Smooth muscle cell of the brain vasculature (primary cell): ENCODE measurements around the gene ANKDD1A.

Source experiments
- DNase-seq: peaks from one replicate; pipeline ENCODE4 v3.0.0-alpha.2; 2012; ENCODE audit warnings: low read depth, low spot score

ANKDD1A gene

DNA sequence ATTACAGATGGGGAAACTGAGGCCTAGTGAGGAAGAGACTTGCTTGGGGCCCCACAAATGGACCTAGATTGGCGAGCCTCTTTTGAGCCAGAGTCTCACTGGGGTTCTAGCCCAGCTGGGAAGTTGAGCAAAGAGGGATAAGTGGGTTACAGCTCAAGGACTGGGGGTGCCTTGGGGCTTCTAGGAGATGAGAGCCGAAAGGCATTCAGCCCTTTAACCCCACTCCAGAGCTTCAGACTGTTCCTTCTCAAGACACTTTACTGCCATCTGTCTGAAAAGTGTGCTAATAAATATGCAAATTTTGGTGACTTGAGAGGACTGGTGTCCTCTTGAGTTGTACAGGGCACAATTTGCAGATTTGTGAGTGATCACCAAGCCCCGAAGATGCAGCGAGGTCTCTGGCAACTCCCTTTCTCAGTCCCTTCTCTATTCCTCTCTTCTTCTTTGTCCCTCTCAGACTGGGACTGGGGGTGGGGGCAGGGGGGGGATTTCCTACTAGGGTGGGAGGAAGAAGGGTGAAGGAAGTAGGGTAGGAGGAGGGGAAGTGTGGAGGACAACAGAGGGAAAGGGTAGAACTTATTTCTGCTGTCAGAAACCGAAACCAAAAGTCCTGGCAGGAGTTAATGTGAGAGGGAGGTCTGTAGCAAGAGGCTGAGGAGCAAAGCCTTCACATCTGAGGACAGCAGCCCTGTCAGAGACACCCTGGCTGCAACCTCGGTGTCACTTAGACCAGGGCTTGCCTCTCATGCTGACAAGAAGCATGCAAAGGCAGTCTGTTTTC, 16.2 kb upstream of the ANKDD1A start:
- no peak for DNase-seq

DNA sequence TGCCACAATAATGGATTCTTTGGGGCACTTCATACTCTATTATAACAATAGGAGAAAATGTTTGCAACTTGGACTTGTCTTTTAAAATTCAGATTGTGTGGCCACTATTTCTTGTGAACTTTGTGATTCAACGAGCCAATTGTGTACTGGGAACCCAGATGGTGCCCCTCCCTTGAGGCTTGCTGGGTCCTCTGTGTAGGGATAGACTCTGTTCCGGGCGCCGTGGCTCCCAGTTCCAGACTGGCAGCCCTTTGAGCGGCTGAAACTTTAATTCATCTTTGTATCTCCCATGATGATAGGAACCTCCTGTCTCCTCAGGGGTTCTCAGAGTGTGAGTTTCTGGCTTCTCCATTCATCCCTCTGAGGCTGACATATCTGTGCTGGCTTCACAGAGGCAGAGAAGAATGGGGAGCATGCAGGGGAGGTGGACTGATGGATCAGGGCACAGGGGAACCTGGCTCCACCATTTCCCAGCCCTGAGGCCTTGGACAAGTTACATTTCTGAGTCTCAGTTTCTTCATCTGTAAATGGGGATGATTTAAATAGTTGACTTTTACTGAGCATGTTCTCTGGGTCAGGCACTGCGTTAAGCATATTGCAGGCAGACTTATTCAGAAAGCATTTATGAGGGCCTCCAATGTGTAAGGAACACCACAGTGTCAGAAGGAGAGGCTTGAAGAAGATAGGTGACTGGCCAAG, 15.2 kb upstream of the ANKDD1A start:
- no peak for DNase-seq

DNA sequence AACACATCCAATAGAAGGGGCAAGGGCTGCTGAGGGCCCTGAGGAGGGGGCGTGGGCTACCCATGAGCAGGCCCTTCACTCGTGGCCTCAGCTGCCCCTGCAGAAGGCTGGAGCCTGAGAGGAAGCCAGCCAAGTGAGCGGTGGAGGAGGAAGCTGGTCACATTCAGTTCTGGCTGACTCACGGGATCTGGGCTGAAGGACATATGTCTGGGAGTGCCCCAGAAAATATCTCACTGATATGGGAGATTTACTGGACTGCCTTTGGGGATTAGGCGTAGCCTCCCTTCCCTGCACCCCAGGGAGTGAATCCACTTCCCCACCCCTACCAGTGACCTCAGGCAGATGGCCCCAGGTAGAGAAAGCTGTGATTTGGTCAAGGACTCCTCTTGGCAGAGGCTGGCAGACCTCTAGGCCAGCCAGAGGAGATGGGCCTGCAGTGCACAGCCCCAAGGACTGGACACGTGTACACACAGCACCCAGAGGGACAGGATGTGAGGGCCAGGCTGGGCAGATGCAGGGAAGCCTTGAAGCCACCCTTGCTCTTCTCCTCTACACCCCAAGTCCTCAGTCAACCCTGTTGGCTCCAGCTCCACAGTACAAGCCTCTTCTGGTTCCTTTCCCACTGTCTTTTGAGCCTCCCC, 14.2 kb upstream of the ANKDD1A start:
- no peak for DNase-seq

DNA sequence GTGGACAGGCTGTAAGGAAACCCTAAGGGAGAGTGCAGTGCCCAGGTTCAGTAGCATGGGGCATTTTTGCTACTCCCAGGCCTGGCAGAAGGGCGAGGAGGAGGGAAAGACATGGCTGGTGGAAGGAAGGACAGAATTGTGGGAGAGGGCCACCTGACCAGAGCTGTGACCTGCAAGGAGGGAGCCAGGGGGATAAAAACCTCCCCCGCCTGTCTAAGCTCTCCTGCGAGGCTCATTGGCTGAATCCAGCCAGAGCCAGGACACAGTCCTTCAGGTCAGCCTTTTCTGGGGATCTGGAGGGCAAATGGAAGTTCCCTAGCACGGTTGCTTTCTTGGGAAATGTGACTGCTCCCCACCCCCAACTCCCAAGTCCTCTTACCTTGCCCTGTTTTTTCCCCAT, 13.3 kb upstream of the ANKDD1A start:
- no peak for DNase-seq

DNA sequence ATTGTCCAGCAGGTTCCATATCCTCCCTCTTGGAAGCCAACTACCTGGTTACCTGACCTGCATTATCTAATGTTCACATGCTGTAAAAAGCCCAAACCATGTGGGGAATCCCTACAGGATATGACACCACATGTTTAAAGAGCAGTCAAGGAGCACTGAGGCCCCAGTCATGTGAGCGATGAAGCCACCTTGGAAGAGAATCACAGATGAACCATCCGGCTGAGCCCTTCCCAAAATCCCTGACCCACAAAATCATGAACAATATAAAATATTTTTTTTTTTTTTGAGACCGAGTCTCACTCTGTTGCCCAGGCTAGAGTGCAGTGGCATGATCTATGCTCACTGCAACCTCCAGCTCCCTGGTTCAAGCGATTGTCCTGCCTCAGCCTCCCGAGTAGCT, 10.6 kb upstream of the ANKDD1A start:
- no peak for DNase-seq

DNA sequence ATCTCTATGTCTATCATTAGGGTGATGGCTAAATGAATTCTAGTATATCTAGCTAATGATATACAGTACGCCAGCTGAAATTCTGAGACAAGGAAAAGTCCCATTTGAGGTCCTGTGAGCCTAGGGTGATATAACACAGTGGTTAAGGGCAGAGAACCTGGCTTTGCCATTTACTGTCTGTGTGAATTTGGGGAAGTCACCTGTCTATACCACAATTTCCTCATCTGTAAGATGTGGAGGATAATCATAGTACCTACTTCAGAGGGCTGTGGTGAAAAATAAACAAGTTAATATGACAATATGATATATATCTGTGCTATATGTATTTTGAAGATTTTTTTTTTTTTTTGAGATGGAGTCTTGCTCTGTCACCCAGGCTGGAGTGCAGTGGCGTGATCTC, 9.8 kb upstream of the ANKDD1A start:
- DNase-seq: no peak

DNA sequence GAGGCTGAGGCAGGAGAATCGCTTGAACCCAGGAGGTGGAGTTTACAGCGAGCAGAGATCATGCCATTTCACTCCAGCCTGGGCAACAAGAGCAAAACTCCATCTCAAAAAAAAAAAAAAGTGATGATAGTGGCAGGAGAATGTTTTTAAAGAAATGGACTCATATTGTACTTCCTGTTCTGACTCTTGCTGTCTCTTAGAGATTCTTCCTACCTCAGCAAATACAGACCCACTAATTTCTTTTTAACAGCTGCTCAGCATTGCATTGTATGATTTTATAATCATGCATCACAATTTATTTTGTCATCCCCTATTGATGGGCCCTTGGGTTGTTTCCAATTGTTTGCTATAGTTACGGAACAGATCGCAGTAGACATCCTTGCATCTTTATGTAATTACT, 8.8 kb upstream of the ANKDD1A start:
- no peak for DNase-seq

DNA sequence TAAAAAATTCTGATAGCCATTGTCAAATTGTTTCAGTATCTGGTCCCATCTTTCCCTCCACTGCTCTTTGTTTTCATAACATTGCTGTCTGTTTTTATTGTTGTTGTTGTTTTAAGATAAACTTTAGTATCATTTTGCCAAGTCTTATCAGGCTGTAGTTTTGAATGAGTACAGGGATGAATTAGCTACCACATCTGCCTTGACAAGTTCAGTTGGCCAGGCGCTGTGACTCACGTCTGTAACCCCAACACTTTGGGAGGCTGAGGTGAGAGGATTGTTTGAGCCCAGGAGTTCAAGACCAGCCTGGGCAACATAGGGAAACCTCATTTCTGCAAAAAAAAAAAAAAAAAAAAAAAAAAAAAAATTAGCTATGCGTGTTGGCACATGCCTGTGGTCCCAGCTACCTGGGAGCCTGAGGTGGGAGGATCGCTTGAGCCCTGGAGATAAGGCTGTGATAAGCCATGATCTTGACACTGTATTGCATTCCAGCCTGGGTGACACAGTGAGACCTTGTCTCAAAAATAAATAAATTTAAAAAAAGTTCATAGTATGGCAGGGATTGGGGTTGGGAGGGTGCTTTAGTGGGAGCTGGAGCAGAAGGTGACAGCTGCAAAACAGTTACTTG, 8.3 kb upstream of the ANKDD1A start:
- DNase-seq: no peak

DNA sequence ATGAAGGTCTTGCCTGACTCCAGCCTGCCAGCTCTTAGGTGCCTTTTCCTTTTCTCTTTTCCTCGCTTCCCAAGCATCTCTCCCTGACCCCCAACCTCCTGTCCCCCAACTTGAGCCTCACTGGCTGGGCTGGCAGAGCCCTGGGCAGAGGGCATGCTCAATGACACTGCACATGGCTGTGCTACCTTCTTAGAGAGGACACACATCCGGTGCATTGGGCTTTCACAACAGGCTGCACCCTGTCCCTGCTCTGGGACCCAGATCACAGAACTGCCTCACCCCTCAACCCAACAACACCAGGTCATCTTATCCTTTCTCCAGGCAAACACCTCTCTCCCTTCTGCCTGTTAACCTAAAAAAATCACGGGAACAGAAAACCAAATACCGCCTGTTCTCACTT, 7.5 kb upstream of the ANKDD1A start:
- DNase-seq: no peak

DNA sequence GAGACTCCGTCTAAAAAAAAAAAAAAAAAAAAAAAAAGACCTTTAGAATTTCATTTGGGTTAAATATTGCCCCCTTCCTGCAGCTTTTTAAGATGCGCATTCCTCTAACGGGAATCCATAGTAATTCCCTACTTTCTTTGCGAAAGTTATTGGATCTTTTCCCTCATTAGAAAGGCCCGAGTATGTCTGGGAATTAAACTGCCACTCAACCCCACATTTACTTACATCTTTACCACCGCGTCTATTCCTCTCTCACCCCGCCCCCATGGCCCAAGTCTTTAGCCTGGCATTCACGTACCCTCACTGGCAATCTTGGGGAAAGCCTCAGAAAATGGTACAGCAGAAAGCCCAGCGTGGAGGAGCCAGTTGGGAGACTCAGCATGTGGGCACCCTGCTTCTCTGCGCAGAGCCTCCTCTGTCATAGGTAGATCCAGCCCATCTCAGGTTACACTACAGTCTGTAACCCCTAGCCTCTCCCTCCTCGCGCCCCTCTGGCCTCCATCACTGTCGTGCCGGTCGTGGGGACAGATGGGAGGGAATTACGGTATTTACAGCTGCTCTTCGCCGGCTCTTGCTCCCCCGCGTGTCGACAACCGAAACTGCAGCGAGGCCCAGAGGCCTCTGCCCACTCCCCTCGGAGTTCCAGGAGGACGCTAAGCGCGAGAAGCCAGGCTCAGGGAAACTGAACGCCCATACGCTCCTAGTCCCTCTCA, 6.4 kb upstream of the ANKDD1A start:
- DNase-seq: no peak

DNA sequence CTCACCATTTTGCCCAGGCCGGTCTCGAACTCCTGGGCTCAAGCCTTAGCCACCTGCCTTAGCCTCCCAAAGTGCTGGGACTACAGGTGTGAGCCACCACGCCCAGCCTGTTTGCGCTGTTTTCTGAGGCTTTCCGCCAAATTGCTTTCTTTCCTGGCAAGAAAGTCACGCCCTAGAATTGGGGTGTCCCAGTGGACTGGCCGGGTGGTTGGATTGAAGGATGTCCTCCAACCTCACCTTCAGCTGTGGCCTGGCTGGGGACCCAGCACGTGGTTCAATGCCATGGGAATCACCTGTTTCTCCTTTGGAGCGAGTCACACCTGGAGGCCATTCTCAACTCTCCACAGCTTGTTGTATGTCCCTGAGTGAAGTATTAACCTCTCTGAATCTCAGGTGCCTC, 5.8 kb upstream of the ANKDD1A start:
- DNase-seq: no peak

DNA sequence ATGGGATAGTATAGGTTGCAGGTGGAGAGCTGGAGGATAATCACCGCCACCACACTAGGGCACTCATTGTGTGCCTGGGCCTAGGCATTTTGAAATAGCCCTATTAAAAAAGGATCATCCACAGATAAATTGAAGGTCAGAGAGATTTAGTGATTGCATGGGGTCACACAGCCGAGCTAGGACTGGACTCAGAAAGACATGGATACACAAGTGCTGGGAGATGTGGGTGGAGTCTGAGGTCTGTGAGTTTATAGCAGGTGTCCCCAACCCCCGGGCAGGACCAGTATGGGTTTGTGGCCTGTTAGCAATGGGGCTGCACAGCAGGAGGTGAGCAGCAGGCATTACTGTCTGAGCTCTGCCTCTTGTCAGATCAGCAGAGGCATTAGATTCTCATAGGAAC, 5.3 kb upstream of the ANKDD1A start:
- DNase-seq: no peak

DNA sequence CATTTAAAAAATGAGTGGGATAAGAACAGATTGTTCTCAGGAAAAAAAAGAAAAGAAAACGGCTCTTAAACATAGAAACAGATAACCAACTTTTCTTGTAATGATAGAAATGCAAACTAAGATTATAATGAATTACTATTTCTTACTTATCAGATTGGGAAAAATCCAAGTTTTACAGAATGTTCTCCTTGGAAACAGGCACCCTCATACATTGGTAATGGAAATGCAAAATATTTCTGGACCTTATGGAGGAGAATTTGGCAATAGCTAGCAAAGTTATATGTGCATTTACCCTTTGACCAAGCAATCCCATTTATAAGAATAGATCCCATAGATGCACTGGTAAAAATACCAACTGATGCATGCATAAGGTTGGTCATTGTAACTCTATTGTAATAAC, 3.7 kb upstream of the ANKDD1A start:
- no peak for DNase-seq

DNA sequence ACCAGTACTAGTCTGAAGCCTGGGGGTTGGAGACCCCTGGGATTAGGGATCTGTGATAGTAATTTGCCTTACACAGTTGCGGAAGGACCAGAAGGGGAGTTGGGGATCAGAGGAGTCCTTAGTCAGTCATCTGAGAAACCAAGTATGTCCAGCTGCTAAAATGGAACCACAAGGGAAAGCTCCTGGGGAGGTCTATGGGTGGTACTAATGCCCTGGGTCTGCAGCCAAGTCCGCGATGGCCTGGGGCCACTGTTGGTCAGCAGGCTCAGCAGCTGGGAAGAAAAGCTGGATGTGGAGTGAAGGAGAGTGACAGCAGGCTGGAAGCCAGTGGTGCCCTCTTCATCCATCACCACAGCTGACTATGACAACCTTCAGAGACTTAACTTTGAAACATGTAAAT, 2.2 kb upstream of the ANKDD1A start:
- DNase-seq: no peak

DNA sequence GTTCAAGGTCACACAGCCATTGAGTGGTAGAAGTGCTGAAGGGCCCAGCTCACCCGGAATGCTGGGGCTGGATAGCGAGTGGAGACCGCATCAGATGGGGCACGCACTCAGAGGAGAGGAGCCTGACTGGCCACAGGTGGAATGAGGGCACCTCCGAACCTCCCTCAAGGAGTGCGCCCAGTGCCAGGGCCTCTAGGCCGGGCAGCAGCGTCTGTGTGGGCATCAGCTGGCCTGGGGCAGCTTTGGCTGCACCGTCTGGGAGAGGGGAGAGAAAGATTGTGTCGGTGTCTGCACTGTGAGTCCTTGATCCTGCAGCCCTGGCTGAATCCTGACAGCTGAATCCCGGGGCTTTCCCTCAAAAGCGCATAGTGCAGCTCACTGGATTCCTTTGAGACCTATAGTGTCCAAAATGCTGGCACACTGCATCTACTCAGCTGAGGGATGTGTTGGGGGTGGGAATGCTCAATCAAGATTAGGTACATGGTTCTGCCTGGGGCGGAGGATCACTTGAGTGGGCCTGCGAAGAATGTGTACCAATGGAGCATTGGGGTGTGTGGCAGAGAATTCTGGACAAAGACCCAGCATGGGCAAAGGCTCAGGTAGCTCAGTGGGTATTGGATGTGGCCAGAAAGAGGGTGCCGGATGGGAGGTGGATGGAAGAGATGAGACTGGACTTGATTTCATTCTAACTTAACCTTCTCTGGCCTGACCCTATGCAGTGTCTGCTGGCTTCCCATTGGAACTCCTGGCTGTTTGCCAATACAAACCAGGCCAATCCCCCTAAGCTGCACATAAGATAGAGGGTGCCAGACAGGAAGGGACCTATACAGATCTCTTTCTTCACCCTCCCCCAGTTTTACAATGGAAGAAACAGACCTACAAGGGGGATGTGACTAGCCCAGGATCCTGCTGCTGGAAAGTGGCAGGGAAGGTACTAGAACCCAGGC, 950 bp downstream of the ANKDD1A start:
- no peak for DNase-seq

DNA sequence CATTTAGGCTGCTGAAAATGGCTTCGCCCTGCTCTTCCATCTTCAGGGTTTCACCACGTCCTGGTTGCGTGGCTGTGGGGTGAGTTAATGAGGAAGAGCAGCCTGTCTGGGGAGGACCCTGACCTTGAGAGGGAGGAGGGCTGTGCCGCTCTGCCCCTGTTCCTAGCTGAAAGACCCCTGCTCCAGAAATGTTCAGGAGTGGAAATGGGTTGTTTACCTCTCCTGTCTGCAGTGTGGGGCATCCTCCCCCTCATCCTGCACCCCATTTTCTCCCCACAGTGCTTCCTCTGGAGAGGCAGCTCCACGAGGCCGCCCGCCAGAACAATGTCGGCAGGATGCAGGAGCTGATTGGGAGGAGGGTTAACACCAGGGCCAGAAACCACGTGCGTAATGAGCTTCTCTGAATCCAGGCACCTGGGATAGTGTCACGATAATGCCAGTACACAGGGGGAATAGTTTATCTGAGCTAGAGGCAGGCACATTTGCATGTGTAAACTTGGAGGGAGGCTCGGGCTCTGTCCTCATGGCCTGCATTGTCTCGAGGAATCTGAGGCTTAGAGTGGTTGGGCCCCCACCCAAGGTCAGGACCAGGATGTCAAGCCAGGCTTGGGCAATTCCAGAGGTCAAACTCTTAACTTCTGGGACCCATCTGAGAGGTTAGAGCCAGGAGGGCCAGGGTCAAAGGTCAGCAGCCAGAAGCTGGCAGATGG, 4.0 kb downstream of the ANKDD1A start:
- DNase-seq: no peak

DNA sequence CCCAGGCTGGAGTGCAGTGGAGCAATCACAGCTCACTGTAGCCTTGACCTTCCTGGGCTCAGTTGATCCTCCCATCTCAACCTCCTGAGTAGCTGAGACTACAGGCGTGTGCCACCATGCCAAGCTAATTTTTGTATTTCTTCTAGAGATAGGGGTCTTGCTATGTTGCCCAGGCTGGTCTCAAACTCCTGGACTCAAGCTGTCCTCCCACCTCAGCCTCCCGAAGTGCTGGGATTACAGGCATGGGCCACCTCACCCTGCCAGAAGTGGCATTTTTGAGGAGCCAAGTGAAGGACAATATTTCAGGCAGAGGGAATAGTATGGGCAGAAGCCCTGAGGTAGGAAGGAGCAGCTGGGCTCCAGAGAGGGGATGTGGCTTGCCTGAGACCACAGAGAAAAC, 4.7 kb downstream of the ANKDD1A start:
- no peak for DNase-seq

DNA sequence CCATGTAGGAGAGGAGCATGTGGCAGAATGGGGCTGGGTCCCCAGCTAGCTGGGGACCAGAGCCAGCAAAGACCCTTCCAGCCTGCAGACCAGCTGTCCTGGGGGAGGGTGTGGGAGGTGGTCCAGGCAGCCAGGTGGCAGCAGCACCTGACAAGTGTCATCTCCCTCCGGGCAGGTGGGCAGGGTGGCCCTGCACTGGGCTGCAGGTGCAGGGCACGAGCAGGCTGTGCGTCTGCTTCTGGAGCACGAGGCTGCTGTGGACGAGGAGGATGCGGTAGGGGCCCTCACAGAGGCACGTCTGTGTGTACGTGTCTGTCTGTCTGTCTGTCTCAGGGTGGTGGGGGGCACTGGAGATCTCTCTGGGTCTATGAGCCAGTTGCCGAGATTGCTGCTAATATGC, 5.5 kb downstream of the ANKDD1A start:
- DNase-seq: no peak

DNA sequence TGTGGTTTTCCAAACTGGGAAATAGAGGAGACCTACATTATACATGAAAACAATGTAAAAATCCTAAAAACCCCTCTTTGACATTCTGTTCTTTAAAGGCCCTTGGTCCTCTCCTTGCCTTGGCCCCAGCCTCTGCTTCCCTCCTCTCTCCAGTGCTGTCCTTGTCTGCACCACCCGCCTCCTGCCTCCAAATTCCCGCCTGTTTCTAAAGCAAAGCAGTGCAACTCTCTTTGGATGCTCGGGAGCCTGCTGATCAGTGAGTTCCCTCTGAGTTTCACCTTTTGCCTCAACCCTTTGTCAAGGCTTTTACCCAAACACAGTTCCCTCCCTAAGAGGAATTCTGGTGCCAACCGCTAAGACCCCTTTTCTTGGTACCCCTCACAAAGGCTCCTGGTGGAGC, 8.0 kb downstream of the ANKDD1A start:
- DNase-seq: no peak

DNA sequence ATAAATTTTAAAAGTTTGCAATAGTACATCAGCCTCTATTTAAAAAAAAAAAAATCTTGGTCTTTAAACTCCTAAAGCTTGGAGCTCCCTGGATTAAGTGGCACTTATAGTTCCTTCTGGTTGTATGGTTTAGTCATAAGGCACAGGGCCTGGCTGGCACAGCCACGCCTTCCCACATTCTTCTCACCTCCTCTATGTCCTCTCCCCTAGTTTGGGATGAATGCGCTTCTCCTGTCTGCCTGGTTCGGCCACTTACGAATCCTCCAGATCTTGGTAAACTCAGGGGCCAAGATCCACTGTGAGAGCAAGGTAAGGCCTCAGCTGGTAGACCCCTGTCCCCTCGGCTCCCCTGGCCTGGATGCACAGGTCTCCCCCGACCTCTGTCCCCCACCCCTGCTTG, 10.0 kb downstream of the ANKDD1A start:
- no peak for DNase-seq
